HG03097 (cell line): Measurements from ENCODE around the gene KRTAP13-3.

Experiments
- ATAC-seq: cut with Tn5 transposase; IDR thresholded peaks from one replicate; pipeline ENCODE4 v1.9.1; 2021; ENCODE audit not compliant: unreplicated experiment, low FRiP score

The KRTAP13-3 gene, protein sequence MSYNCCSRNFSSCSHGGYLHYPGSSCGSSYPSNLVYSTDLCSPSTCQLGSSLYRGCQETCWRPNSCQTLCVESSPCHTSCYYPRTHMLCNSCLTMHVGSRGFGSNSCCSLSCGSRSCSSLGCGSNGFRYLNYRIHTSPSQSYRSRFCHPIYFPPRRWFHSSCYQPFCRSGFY

DNA sequence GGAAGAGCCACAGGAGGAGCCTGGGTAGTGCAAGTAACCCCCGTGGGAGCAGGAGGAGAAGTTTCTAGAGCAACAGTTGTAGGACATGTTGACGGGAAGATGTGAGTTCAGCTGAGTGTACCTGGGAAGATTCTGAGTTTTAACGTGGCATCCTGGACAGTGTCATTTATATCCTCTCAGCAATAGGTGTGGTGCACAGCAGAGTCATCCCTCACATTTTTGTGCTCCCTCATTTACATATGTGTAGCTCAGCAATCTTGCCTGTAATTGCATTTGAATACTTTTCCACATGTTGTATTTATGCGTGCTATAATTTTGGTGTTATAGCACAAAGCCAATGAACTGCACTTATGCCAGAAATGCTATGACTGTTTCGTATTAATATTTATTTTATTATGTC lies at the start of gene KRTAP13-3:
KRTAP13-3 (minus strand) TSS at position 101 of the 400 bp plus-strand sequence; CDS start at position 87, 14 bp downstream.
- no peak for ATAC-seq

DNA sequence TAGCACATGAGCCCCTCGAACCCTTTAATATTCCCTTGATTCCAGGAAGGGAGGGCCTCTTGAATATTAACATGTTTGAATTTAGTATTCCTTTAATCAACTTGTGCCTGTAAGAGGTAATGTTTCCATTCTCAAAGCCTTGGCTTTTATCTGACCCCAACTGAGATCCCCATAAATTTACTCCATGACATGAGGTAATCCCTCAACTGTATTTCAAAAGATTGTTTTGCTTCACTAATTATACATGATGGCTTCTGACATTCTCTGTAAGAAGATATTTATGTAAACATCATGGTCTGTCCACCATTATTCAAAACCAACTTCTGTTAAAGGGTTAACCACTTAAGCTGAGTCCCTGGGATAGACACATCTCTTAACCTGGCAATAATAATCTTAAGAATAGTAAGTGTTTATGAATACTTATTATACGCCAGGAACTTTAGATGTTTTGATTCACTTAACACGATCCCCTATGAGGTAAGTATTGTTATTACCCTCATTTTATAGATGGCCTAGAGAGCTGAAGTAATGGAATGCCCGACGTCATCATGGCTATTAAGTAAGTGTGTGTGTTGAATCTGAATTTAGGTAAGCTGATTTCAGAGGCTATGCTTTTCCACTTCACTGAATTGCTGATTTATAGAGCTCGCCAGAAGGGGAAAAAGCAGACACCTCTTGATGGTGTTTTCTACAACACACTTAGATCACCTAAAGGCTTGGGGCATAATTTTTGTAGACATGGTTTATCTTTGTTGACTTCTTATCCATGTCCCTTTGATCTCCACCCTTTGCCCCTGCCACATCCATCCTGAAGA lies 43.4 kb upstream of the KRTAP13-3 start:
- ATAC-seq, result no peak

DNA sequence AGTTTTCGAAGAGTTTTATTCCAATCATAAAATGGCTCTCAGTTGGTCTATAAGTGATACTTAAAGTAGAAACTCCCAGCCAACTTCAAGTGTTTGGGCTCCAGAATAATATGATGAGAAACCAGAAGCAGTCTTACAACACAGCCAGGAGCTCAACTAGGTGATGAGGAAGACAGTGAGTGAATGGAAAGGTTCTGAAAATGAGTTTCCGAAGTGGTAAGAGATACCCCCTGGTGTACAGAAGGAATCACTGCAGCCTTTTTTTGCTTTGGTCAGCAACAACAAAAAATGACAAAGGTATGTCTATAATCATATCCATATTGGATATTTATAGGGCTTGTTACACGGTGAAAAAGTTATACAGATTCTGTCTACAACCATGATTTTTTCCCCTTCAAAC lies 38.0 kb upstream of the KRTAP13-3 start:
- no peak for ATAC-seq

DNA sequence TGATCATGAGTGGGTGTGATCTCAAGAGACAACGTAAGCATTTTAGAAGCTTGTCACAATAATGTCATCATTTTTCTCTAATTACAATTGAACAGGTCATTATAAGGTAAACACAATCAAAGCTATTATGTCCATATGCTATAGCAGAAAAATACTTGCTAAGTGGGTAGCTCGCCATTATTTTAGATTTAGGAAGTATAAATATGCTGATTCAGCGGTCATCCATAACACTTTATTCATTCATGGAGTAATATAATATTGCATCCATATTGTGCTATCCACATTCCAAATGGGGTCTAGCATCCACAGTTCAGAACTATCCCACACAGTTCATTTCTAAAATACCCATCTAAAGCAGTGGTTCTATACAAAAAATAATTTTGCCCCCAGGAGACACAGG lies 22.8 kb upstream of the KRTAP13-3 start:
- no peak for ATAC-seq

DNA sequence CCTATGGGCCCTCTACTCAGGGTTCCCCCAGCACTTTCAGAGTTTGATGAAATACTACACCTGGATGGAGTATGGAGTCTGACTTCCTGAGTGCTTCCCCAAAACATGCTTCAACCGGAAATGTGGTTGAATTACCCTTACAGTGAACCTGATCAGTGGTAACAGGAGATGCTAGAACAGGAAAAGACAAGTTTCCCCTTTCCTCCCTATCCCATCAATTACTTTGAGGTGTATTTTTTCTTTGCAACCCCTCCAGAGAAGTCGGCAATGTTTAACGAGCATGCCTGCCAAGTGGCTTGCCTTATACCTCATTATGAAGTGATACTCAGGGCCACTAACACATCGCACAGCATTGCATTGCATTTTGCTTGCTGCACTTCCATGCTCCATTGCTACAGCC lies 21.3 kb upstream of the KRTAP13-3 start:
- no peak for ATAC-seq

DNA sequence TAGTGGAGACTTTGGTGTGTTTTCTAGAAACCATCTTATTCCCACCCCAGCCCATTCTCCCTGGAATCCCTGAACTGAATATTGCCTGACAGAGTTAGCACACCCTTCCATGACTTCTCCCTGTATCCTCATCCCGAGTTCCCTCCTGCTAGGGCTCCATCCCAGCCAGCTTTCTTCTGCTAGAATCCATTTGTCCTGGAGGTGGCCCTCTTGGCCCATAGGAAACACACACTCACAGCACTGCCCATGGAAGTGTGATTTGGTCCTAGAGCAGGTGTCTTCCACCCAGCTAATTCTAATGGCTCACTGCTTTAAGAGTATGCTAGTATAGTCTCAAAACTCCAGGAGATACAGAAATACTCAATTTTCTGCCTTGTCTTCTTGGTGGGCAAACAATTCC lies 18.5 kb upstream of the KRTAP13-3 start:
- no peak for ATAC-seq

DNA sequence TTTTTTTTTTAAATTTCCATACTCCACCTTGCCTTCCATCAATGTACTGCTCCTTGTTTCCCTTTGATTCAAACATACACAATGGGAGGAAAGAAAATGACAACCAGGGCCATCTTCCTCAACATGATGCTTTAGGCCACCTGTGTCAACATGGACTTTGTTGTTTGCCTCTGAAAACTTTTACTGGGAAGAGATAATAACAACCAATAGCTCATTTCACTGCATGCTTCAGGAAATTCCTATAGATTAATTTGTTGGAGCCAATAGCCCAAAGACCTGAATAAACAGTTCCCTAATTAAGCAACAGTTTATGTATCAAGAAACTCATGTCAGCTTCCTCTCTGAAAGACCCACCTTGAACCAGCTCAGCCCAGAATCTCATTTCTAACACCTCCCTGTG lies 17.5 kb upstream of the KRTAP13-3 start:
- no peak for ATAC-seq

DNA sequence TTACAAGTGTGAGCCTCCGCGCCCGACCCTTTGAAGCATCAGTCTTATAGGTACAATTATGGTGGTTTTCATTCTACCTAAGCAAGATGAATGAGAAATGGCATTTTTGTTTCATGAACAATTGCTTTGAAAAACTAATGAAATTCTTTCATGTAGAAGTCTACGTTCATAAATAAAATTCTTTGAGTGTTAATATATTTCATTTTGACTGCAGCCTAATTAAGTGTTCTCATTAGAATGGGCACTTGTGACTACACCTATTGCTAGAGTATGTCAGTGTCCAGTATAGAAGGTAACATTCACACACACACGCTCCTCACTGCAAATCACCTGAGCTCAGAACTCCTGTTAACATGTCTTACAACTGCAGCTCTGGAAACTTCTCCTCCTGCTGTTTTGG lies 14.2 kb upstream of the KRTAP13-3 start, which contains the start of gene KRTAP15-1:
KRTAP15-1 (plus strand) TSS at position 301 of the 400 bp plus-strand sequence; CDS start at position 354, 53 bp downstream.
- no peak for ATAC-seq

DNA sequence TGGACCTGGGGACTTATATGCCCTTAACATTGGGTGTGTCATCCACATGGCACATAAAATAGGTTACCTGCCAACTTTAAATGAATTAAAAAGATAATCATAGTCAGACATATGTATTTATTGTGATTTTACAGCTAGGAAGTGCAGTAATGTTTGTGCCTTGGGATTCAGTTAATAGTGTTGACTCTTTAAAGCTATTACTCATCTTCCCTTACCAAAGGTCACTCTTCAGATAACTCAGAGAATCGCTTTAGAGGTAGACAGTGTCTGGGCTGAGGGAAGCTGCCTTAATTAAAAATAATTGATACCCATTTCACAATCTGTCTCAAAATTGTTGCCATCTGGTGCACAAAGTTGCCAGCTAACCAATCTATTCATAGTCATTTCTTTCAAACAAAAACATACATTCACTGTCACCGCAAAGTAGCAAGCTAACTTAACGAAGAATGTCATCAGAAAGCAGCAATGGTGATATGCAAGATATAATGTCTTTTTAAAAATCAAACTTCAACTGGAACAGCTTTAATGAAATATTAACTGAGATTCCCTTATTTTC lies 11.4 kb upstream of the KRTAP13-3 start:
- ATAC-seq, result no peak

DNA sequence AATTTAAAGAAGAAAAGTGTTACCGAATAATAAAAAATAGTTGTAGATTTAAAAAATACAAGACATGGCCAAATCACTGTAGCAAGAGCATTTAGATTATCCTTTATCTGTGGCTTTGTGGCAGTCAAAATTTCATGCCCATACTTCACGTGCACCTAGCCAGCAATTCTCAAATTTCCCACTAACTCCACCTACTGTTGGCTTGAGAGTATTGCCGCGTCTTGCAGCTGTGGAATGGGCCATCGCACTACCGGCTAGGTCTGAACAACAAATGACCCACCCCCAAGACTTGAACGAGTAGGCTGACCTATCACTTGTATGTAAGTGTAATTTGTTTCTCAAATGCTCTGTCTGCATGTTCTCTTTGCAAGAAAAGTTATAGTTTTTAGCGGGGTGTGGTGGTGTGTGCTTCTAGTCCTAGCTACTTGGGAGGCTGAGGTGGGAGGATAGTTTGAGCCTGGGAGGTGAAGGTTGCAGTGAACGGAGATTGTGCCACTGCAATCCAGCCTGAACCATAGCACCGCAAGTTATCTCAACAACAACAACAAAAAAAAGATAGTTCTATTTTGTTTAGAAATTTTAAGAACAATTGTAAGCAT lies 8.4 kb upstream of the KRTAP13-3 start:
- no peak for ATAC-seq

DNA sequence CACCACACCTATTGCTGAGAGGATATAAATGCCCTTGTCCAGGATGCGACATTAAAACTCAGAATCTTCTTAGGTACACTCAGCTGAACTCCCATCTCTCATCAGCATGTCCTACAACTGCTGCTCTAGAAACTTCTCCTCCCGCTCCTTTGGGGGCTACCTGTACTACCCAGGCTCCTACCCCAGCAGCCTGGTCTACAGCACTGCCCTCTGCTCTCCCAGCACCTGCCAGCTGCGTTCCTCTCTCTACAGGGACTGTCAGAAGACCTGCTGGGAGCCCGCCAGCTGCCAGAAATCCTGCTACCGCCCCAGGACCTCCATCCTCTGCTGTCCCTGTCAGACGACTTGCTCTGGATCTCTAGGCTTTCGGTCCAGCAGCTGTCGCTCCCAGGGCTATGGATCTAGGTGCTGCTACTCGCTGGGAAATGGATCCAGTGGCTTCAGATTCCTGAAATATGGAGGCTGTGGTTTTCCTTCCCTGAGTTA lies 4.5 kb upstream of the KRTAP13-3 start, which contains the start of gene KRTAP13-4:
KRTAP13-4 (plus strand) TSS at position 51 of the 486 bp plus-strand sequence; CDS start at position 107, 56 bp downstream.
- ATAC-seq, result no peak

DNA sequence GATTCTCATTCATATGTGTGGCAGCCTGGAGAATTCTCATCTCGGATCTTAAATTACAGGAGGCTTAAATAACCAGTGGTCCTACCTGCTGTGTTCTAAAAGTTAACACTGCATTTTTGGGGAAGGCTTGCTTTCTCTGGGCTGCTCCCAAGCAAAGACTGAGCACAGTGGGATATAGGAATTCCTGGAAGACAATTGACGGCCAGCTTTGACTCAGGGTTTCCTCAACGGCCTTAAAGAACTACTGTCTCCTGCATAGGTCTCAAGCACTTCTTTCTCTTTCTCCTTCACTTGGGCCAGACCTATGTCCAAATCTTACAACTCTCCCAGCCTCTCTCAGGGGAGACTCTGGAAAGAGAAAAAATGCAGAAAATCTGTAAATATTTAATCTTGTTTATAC lies 1.0 kb upstream of the KRTAP13-3 start:
- no peak for ATAC-seq

DNA sequence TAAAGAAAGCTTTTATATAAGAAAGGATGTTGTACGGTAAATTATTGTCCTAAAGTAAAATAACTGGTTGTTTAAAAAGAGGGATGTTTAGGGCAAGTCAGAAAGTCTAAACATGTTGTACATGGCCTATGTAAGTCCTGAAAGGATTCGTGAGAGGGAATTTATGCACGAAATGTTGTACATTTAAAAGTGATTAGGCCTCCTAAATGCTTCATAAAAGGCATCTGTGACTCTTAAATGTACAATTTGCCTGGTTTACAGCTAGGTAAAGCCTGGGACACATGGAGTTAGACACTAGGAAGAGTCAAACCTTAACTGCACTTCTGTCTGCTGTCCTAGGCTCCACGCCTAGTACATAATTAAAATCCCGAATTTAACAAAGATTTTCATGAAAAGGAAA lies 9.7 kb downstream of the KRTAP13-3 start:
- ATAC-seq, result no peak

DNA sequence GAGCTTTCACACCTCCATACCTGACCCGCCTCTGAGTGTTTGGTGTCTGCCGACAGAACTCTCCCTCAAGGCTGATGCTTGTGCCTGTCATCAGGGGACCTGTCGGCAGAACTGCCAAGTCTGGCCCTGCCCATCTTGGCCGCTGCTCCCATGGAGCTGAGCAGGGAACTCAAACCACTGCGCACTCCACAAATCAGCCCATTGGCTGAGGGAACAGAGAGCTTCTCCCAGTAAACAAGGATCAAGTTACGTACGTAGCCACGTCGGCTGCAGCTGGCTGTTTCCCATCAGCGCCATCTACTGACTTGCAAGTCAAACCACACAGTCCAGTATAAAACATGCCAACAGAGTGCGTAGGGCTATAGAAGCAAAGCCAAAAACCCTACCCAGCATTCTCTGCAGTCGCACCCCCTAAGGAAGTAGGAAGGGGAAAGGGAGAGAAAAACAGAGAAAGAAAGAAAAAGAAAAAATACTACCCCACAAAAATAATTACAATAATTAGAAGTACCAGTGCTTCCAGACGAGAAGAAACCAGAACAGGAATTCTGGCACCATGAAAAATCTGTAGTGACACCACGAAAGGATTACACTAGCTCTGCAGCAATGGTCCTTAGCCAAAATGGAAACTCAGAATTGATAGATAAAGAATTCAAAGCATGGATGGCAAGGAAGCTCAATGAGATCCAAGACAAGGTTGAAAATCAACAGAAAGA lies 16.8 kb downstream of the KRTAP13-3 start:
- ATAC-seq, result no peak

DNA sequence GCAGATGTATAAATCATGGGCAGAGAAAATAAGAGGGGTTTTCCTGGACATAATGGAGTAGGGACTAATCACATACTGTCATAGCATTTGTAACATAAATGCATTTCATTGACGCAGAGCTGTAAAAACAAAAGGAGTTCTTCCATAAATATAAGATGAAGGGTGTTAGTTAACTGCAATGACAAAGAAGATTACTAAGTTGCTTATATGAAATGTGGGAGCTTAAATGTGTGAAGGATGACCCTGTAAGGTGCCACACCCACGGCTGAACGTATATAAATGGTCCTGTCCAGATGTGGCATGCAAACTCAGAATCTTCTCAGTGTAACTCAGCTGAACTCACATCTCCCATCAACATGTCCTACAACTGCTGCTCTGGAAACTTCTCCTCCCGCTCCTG lies 30.0 kb downstream of the KRTAP13-3 start, which contains the start of gene KRTAP13-1:
KRTAP13-1 (plus strand) TSS at position 301 of the 400 bp plus-strand sequence; CDS start at position 357, 56 bp downstream.
- ATAC-seq, result no peak

DNA sequence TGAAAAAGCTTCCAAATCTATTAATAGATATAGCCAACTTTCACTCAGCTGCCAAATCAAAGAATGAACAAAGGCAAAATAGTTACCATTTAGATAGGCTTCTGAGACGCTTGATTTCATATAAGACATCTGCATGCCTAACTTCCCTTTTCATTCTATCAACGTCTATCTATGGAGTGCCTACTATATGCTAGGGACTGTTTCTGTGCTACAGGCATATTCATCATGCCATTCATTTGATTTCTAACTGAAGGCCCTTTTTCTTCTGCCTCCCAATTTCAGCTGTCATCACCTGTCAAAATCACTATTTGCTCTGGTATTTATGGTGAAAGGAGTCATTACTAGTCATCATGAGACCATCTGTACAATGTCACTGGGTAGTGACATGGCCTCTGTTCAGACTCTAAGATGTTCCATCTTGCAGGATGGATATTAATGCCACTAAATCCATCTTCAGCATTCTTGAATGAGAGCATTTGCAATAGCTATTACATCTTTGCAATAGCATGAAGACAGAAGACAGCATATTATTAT lies 34.2 kb downstream of the KRTAP13-3 start:
- no peak for ATAC-seq

DNA sequence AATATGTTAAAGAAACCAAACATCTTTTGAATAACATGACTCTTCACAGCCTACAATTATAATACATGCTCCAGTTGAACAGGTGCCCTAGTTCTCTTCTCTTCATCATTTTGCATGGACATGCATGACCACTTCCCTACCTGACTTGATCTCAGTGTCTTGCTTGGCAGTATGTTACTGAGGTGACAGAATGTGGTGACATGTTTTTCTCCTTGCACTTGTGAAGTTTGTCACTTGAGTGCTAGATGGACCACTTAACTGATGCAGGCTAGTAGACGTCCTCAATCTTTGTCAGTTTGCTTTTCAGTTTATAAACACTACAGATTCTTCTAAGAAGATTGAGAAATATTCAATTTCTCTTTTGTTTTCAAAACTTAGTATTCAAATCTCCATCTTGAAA lies 43.5 kb downstream of the KRTAP13-3 start:
- no peak for ATAC-seq
